GM12864 (cell line): ENCODE data around the gene FAM83E.
"Not testable (repeated sequence)": the region's sequence is repeated elsewhere in the genome, so short reads cannot be mapped to it uniquely, and the experiment has no call there.

Source experiments
- DNase-seq: peaks from one replicate; pipeline ENCODE4 v3.0.0-alpha.2; 2011; ENCODE audit warnings: low read depth
- H3K4me3 ChIP-seq: 2 replicates; pipeline ENCODE4 v1.5.1; 2011; ENCODE audit warnings: mild to moderate bottlenecking, low read depth, low read length, control low read depth
- CTCF ChIP-seq: IDR thresholded peaks from 2 replicates; pipeline ENCODE4 v1.5.1; 2011; ENCODE audit warnings: low read depth, mild to moderate bottlenecking, moderate library complexity, low read length, control low read depth, inconsistent platforms; ENCODE audit errors: missing control alignments

Gene FAM83E

DNA sequence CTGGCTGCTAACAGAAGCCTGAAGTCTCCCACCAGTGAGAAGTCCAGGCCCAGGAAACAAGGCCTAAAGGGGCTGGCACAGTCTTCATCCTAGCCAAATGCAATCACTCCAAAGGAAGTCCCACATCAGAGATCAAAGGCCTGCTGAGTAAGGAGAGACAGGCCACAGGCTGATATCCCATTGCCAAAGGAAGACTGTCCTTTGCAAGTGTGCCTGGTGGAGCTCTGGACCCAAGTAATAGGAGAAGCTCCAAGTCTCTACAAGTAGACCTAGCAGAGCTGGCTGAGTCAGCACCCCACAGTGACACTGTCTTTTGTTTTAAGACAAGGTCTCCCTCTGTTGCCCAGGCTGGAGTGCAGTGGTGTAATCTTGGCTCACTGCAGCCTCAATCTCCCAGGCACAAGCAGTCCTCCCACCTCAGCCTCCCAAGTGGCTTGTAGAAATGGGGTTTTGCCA lies 17.8 kb upstream of the FAM83E start:
- DNase-seq = no peak
- H3K4me3 ChIP-seq = no peak overlapping the region
- no peak for TF ChIP-seq CTCF

DNA sequence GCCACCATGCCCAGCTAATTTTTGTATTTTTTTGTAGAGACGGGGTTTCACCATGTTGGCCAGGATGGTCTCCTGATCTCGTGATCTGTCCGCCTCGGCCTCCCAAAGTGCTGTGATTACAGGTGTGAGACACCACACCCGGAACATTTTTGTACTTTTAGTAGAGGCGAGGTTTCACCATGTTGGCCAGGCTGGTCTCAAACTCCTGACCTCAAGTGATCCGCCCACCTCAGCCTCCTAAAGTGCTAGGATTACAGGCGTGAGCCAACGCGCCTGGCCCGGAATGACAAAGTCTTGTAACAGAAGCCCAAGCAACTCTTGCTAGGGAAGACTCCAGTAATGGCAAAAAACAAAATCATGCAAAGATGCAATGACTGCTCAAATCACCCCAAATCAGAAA lies 17.4 kb upstream of the FAM83E start:
- not testable (repeated sequence) for DNase-seq, H3K4me3 ChIP-seq

DNA sequence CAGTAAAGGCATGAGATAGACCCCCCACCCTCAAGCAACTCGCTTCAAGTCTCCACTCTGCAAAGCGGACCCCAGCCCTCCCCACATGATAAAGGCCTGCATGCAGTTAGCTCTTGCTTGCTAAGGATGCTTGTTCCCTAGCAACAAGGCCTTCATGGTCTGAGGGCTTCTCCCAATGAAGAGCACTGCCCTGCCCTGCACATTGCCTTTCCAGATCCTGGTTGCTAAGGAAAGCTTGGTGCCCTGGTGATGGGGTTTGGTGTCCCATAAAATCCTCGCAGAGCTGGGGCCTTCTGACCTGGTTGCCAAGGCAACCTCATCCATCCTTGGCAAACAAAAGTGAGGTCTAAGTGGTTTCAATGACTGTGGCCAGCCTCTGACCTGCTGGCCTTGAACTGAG lies 16.3 kb upstream of the FAM83E start:
- H3K4me3 ChIP-seq = no peak overlapping the region
- no peak for DNase-seq
- no peak for TF ChIP-seq CTCF

DNA sequence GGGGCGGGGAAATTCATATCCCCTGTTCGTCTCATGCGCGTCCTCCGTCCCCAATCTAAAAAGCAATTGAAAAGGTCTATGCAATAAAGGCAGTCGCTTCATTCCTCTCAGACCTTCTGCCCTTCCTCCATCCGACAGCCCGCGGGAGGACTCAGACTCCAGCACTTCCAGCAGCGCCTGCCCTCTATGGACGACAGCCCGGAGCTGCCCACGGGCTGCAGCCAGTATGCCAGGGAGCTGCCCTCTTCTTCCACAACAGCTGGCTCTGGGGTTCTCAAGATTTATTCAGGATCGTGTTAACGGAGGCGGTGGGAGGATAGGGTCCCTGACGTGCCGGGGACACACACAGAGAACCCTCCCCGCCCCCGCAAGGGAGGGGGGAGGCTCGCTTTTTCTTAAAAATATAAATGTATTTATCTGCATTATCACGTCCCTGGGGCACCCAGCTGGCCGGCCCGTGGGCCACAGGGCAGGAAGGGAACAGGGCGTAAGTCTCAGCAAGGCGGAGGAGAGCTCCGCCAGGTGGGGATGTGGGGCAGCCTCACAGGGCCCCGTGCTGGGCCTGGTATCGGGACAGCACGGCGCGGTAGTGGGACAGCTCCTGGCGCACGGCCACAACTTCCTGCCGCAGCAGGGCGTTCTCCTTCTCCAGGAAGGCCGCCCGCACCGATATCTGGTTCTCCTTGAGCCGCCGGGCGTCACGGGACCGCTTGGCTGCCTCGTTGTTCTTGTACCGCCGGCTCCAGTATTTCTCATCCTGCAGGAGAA lies 15.6 kb upstream of the FAM83E start:
- DNase-seq = no peak
- no peak for TF ChIP-seq CTCF
- H3K4me3 ChIP-seq = no peak overlapping the region

- H3K4me3 ChIP-seq = no peak overlapping the region
- no peak for DNase-seq
- no peak for TF ChIP-seq CTCF
These were observed 14.9 kb upstream of the FAM83E start for GRCh38 chr19:48629599-48630295.

- DNase-seq = no peak
- no peak overlapping the region for H3K4me3 ChIP-seq
These were observed 14.4 kb upstream of the FAM83E start for GRCh38 chr19:48629297-48629598.

More at GRCh38 chr19:48629297-48629598, 14.4 kb upstream of the FAM83E start:
- TF ChIP-seq CTCF = no peak
